HepG2 (cell line): ENCODE data around the gene ROMO1. TPM values are rescaled to one million over a fixed set of nuclear protein-coding genes. Genes with fewer than 3 reads are reported as not detected.
A peak's percentile ranks its signal among the peaks of the same experiment; 100 is the strongest.

Source experiments
- DRAP1 ChIP-seq: IDR thresholded peaks from 2 replicates; pipeline ENCODE4 v1.6.1; 2016; ENCODE audit warnings: missing genetic modification reagents, missing compliant biosample characterization
- SMAD1 ChIP-seq: sonication (generic); formaldehyde crosslinking; IDR thresholded peaks from 2 replicates; pipeline ENCODE4 v1.4.0; 2020; ENCODE audit warnings: missing genetic modification reagents, low read depth, mild to moderate bottlenecking, borderline replicate concordance
- SYNCRIP ChIP-seq: fragments of 200-400 bp; formaldehyde crosslinking; IDR thresholded peaks from 2 replicates; pipeline ENCODE4 v1.6.1; 2018; ENCODE audit warnings: mild to moderate bottlenecking, low read depth, low read length; ENCODE audit not compliant: insufficient read depth
- ZBED4 ChIP-seq: sonication (generic); formaldehyde crosslinking; IDR thresholded peaks from 2 replicates; pipeline ENCODE4 v1.4.0; 2020; ENCODE audit warnings: missing genetic modification reagents, borderline replicate concordance
- ZBTB8A ChIP-seq: sonication (generic); formaldehyde crosslinking; IDR thresholded peaks from 2 replicates; pipeline ENCODE4 v1.4.0; 2020; ENCODE audit warnings: mild to moderate bottlenecking, low read depth, missing genetic modification reagents, borderline replicate concordance
- ZNF18 ChIP-seq: sonication (generic); formaldehyde crosslinking; IDR thresholded peaks from 2 replicates; pipeline ENCODE4 v1.8.0; 2022; ENCODE audit warnings: mild to moderate bottlenecking, missing genetic modification reagents; ENCODE audit not compliant: insufficient replicate concordance
- ZNF569 ChIP-seq: sonication (generic); formaldehyde crosslinking; IDR thresholded peaks from 2 replicates; pipeline ENCODE4 v1.5.0; 2020; ENCODE audit warnings: mild to moderate bottlenecking, missing genetic modification reagents, moderate library complexity, borderline replicate concordance
- ZNF609 ChIP-seq: sonication (generic); formaldehyde crosslinking; IDR thresholded peaks from 2 replicates; pipeline ENCODE4 v1.4.0; 2020; ENCODE audit warnings: mild to moderate bottlenecking, missing genetic modification reagents, borderline replicate concordance
- ZNF839 ChIP-seq: sonication (generic); formaldehyde crosslinking; IDR thresholded peaks from 2 replicates; pipeline ENCODE4 v1.4.0; 2020; ENCODE audit warnings: missing genetic modification reagents, mild to moderate bottlenecking, borderline replicate concordance
- polyA plus RNA-seq, 8 experiments: library from polyadenylated mRNA; depleted of rRNA in 3 of 8; stranded (reverse) in 7 of 8; unstranded in 1 of 8; fragments of >200 nt; fragmentation: Illumina TruSeq in 4 of 8; extraction: Trizol in 4 of 8; gene quantifications; 2 replicates each; pipeline versions ENCODE4 v1.2.1 to v1.2.3, GENCODE V29; 2011 to 2016; ENCODE audit warnings: low read depth in 4 of 8, missing spikeins in 1 of 8, mixed read lengths in 1 of 8; ENCODE audit not compliant: insufficient read depth in 1 of 8
- total RNA-seq, 5 experiments: library from RNA; depleted of rRNA; stranded (reverse); fragments of >200 nt; fragmentation: Illumina TruSeq; extraction: Trizol; gene quantifications; 2 replicates each; pipeline ENCODE4 v1.2.3, GENCODE V29; 2016; ENCODE audit warnings: low read depth in 1 of 5
- TF ChIP-seq, protein P1 (sequence below): sonication (generic); formaldehyde crosslinking; IDR thresholded peaks from 2 replicates; pipeline ENCODE4 v1.4.0; 2020; ENCODE audit warnings: missing genetic modification reagents
- TF ChIP-seq, protein P2 (sequence below): fragments of 450-650 bp; IDR thresholded peaks from 2 replicates; pipeline ENCODE4 v1.6.1; 2017; ENCODE audit warnings: mild to moderate bottlenecking

Gene ROMO1
- total and polyA plus RNA-seq, 2 of the 13 experiments (the other 11 are each of a cell fraction or from before 2014, with no cell fraction given): 636 to 755 TPM

- TF ChIP-seq ZNF609 (CRISPR knock-in tag) (peak; percentile 76), ZNF569 (CRISPR knock-in tag) (peak; percentile 95; the same call in 1 of the 2 replicates), ZBED4 (CRISPR knock-in tag) (peak; percentile 94), SYNCRIP (no peak), SMAD1 (CRISPR knock-in tag) (peak; percentile 99), ZNF18 (CRISPR knock-in tag) (peak; percentile 89), ZBTB8A (no peak; the same call in none of the 2 replicates), DRAP1 (CRISPR knock-in tag) (peak; percentile 87; the same call in 1 of the 2 replicates), ZNF839 (CRISPR knock-in tag) (peak; percentile 100)
- TF ChIP-seq, protein P1, sequence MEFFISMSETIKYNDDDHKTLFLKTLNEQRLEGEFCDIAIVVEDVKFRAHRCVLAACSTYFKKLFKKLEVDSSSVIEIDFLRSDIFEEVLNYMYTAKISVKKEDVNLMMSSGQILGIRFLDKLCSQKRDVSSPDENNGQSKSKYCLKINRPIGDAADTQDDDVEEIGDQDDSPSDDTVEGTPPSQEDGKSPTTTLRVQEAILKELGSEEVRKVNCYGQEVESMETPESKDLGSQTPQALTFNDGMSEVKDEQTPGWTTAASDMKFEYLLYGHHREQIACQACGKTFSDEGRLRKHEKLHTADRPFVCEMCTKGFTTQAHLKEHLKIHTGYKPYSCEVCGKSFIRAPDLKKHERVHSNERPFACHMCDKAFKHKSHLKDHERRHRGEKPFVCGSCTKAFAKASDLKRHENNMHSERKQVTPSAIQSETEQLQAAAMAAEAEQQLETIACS (CRISPR knock-in tag): peak; percentile 29
- TF ChIP-seq, protein P2, sequence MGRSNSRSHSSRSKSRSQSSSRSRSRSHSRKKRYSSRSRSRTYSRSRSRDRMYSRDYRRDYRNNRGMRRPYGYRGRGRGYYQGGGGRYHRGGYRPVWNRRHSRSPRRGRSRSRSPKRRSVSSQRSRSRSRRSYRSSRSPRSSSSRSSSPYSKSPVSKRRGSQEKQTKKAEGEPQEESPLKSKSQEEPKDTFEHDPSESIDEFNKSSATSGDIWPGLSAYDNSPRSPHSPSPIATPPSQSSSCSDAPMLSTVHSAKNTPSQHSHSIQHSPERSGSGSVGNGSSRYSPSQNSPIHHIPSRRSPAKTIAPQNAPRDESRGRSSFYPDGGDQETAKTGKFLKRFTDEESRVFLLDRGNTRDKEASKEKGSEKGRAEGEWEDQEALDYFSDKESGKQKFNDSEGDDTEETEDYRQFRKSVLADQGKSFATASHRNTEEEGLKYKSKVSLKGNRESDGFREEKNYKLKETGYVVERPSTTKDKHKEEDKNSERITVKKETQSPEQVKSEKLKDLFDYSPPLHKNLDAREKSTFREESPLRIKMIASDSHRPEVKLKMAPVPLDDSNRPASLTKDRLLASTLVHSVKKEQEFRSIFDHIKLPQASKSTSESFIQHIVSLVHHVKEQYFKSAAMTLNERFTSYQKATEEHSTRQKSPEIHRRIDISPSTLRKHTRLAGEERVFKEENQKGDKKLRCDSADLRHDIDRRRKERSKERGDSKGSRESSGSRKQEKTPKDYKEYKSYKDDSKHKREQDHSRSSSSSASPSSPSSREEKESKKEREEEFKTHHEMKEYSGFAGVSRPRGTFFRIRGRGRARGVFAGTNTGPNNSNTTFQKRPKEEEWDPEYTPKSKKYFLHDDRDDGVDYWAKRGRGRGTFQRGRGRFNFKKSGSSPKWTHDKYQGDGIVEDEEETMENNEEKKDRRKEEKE: no peak
Measured at GRCh38 chr20:35699127-35699956, at the start of gene ROMO1, which contains the start of gene NFS1 (continued).
